Hematopoietic multipotent progenitor cell treated with erythropoietin and hydrocortisone succinate and interleukin-3 and kit ligand, for 15 days (in vitro differentiated cells): Measurements from ENCODE around the gene BPIFB6.

ENCODE experiments used
- DNase-seq: peaks from one replicate; pipeline ENCODE4 v3.0.0-alpha.2; 2015; ENCODE audit warnings: low spot score

BPIFB6 gene

DNA sequence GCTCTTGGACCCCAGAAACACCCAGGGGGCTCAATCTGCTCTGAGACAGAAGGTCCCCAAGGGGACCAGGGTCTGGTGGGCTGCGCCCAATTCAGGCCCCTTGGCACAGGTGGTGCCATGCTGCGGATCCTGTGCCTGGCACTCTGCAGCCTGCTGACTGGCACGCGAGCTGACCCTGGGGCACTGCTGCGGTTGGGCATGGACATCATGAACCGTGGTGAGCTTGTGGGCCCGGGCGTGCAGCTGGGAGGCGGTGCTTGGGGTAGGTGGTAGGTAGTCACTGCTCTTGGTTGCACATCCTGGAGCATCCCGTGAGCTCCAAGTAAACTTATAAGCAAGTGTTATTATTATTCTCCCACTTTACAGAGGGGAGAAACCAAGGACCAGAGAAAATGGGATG lies at the start of gene BPIFB6:
Gene BPIFB6 (plus strand): TSS at position 118 of the 400 bp plus-strand sequence. CDS start 0 bp downstream, at position 118.
- no peak for DNase-seq

- DNase-seq = no peak
Observed at GRCh38 chr20:32982617-32983458, 48.6 kb upstream of the BPIFB6 start.

DNA sequence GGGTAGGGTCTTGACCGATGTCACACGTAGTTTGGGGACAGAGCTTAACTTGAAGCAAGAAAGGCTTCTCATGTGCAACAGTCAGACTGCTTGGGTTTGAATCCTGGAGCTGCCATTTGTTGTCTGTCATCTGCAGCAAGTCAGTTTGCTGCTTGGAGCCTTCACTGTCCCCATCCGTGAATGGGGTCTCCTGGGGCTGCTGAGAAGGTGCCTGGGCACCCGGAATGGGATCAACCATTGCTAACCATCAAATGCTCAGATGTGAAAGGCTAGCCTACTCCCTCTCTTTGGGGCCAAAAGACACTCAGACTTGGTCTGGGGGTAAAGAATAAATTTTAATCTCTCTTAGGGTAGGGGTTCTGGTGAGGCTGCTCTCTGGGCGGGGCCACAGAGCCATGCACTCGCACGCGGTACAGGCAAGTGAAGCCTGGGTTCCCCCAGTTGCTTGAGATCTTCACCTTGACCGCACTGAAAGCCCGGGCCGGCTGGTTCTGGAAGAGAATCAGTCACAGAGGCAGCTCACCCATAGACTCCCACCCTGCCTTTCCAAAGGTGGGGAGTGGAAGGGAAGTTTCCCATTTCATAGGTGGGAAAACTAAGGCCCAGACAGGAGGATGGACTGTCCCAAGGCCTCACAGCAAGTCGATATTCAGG lies 47.9 kb upstream of the BPIFB6 start:
- no peak for DNase-seq

DNA sequence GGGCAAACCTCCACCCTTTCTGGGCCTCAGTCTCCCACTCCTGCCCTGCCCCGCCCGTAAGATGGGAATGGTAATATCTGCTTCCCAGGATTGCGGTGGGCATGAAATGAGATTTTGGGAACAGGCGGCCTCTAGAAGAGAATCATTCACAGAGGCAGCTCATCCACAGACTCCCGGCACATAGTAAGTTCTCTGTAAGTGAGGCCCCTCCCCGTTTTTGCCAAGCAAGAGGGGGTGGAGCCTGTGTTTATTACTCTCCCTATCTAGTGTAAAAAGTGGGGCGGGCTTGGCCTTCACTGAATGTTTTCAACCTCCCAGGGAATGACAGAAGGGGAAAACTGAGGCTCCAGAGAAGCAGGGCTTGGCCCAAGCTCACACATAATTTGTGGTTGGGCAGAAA lies 47.3 kb upstream of the BPIFB6 start:
- no peak for DNase-seq

- DNase-seq = no peak
Observed at GRCh38 chr20:32984631-32985354, 46.7 kb upstream of the BPIFB6 start.

DNA sequence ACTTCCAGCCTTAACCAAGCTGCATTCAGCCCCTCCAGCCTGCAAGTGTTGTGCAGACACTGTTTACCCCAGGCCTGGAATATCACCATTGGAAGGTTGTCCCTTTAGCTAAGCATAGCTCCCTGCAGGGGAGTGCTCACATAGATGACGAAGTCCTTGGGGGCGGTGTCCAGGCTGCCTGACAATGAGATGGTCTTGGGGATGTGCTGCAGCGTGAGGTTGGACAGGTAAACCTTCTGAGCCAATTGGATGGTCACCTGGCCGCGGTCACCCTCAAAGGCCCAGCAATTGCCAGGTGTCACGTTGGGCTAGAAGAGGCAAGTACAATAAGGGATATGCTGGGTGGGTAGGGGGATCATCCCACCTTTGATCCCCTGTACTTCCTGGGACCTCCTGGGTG lies 45.9 kb upstream of the BPIFB6 start:
- no peak for DNase-seq

- DNase-seq = no peak
Observed at GRCh38 chr20:32986331-32986966, 45.0 kb upstream of the BPIFB6 start.

- DNase-seq = no peak
Observed at GRCh38 chr20:32987044-32987825, 44.2 kb upstream of the BPIFB6 start.

DNA sequence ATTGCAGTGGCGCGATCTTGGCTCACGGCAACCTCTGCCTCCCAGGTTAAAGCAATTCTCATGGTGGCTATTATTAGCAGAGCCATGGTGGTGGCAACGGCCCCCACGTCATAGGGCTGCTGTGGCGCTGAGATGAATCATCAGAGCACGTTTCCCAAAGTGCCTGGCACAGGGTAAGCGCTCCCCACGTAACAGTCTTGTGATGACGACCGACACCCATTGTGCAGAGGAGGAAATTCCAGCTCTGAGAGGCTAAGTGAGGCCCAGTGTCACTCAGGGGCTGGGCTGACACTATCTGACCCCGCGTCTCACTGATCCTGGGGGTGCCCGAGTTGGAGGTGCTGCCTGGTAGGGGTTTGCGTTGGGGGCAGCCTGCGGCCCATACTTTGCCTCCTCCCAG lies 43.4 kb upstream of the BPIFB6 start:
- no peak for DNase-seq

GRCh38 chr20:32989507-32990283 lies 41.8 kb upstream of the BPIFB6 start:
- DNase-seq = no peak

GRCh38 chr20:32990426-32990825 lies 41.0 kb upstream of the BPIFB6 start:
- no peak for DNase-seq

DNA sequence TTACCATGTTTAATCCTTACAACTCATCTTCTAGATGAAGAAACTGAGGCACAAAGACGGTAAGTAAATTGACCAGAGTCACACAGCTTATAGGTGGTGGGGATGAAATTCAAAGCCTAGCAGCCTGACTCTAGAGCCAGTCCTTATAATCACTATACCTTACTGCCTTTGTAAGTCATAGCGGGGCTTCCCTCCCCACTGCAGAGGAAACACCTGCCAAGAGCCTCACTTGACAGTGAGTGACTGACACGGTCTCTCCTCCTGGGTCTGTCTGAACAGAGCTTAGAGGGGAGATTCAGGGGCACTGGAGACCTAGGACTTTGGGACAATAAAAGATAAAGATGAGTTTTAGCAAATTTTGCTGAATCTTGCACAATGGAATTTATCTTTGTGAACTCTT lies 40.1 kb upstream of the BPIFB6 start:
- DNase-seq = no peak

DNA sequence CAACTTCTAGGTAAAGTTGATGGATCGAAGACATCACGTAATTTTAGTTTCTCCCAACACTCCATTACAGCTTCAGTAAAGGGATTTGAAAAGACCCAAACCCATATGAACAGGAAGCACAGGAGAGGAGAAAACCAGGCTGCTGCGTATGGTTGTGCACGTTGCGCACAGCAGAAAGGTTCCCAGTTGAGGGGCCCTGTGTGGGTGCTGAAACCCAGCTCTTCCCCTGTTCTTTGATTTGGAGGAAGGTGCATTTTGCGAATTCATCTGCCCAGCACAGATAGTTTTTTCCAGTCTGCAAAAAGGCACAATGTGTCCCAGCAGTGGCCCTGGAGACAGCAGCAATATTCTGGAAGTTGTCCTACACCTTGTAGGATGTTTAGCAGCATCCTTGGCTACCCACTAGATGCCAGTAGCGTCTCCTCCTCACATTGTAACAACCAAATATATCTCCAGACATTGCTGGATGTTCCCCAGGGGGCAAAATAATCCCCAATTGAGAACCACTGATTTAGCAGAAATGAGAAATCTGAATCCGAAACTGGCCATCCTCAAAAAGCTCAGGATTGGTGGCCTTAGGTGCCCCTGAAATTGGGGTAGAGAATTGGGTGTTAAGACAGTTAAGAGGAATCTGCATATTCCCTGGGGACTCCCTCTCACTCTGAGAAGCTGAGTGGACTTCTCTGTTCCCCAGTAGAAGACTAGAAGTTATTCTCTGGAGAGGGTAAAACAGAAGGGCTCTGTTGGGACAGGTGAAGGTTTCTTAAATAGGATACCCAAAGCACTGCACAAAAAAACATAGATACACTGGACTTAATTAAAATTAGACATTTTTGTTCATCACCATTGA lies 39.4 kb upstream of the BPIFB6 start:
- no peak for DNase-seq

DNA sequence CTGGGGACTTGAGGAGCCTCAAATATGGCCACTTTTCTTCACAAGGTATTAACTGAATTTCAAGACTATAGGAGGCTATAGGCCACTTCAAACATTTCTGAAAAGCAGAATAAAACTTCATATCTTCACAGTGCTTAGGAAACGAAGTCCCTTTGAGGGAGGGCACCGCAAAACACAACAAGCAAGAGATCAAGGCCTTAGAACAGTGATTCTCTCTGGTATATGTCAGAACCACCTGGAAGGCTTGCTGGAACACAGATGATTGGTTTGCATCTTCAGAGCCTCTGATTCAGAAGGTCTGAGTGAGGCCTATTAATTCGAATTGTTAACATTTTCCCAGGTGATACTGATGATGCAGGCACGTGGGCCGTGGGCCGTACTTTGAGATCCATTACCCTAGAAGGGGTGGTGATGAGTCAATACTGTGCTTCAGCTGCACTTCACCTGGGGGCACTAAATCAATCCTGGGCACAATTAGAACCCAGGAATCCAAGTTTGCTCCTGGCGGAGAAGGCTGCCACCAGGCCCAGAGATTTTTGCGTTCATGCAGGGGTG lies 37.9 kb upstream of the BPIFB6 start:
- DNase-seq = no peak

GRCh38 chr20:32995802-32996201 lies 35.6 kb upstream of the BPIFB6 start:
- no peak for DNase-seq

- no peak for DNase-seq
Observed at GRCh38 chr20:32997431-32997830, 34.0 kb upstream of the BPIFB6 start.

GRCh38 chr20:32999603-33000250 lies 31.7 kb upstream of the BPIFB6 start:
- DNase-seq = no peak

- DNase-seq = no peak
Observed at GRCh38 chr20:33000802-33001466, 30.5 kb upstream of the BPIFB6 start.
